MM.1S (cell line): ENCODE measurements around the gene LPCAT3.

ENCODE experiments used
- DNase-seq: peaks from one replicate; pipeline ENCODE4 v3.0.0-alpha.2; 2015
- H2AFZ ChIP-seq: fragments of 300-600 bp; sonication (generic); 2 replicates; pipeline ENCODE4 v1.6.0; 2016; ENCODE audit warnings: antibody characterized with exemption, low read length
- H3F3A ChIP-seq: fragments of 300-600 bp; sonication (generic); 2 replicates; pipeline ENCODE4 v1.6.1; 2016; ENCODE audit warnings: mild to moderate bottlenecking, antibody characterized with exemption, low read length, moderate library complexity, mixed read lengths; ENCODE audit not compliant: insufficient read depth
- H3K27ac ChIP-seq: fragments of 300-600 bp; sonication (generic); 2 replicates; pipeline ENCODE4 v1.5.1; 2016; ENCODE audit warnings: mild to moderate bottlenecking, low read length
- H3K27me3 ChIP-seq: fragments of 300-600 bp; sonication (generic); replicated peaks from 2 replicates; pipeline ENCODE4 v1.6.0; 2016; ENCODE audit warnings: low read length; ENCODE audit not compliant: insufficient read depth
- H3K36me3 ChIP-seq: fragments of 300-600 bp; sonication (generic); replicated peaks from 2 replicates; pipeline ENCODE4 v1.6.1; 2016; ENCODE audit warnings: mild to moderate bottlenecking, low read length, mixed read lengths; ENCODE audit not compliant: insufficient read depth
- H3K4me1 ChIP-seq: fragments of 300-600 bp; sonication (generic); 2 replicates; pipeline ENCODE4 v1.6.1; 2016; ENCODE audit warnings: low read length, mixed read lengths
- H3K4me2 ChIP-seq: fragments of 300-600 bp; sonication (generic); 2 replicates; pipeline ENCODE4 v1.6.0; 2016; ENCODE audit warnings: low read depth, low read length
- H3K4me3 ChIP-seq: fragments of 300-600 bp; sonication (generic); 2 replicates; pipeline ENCODE4 v1.5.1; 2016; ENCODE audit warnings: low read length, mixed read lengths
- H3K79me2 ChIP-seq: fragments of 300-600 bp; sonication (generic); 2 replicates; pipeline ENCODE4 v1.6.1; 2016; ENCODE audit warnings: mixed run types, low read length, mixed read lengths
- H3K9ac ChIP-seq: fragments of 300-600 bp; sonication (generic); 2 replicates; pipeline ENCODE4 v1.6.1; 2016; ENCODE audit warnings: low read length, mixed read lengths
- H3K9me2 ChIP-seq: fragments of 300-600 bp; sonication (generic); replicated peaks from 2 replicates; pipeline ENCODE4 v1.6.1; 2016; ENCODE audit warnings: mild to moderate bottlenecking, low read length, mixed read lengths; ENCODE audit not compliant: insufficient read depth
- H3K9me3 ChIP-seq: fragments of 300-600 bp; sonication (generic); replicated peaks from 2 replicates; pipeline ENCODE4 v1.6.1; 2016; ENCODE audit warnings: mild to moderate bottlenecking, low read length, mixed read lengths; ENCODE audit not compliant: insufficient read depth
- H4K20me1 ChIP-seq: fragments of 300-600 bp; sonication (generic); 2 replicates; pipeline ENCODE4 v1.6.1; 2016; ENCODE audit warnings: mild to moderate bottlenecking, low read length, moderate library complexity, mixed read lengths; ENCODE audit not compliant: insufficient read depth
- EZH2 ChIP-seq: fragments of 300-600 bp; sonication (generic); optimal IDR thresholded peaks from 2 replicates; pipeline ENCODE3; 2017; ENCODE audit warnings: low read depth, mild to moderate bottlenecking, antibody characterized with exemption, low read length, mixed read lengths
- EZH2phosphoT487 ChIP-seq: fragments of 300-600 bp; sonication (generic); IDR thresholded peaks from 2 replicates; pipeline ENCODE4 v1.6.1; 2018; ENCODE audit warnings: antibody characterized with exemption, low read length
- TF ChIP-seq, protein P1 (sequence below): fragments of 300-600 bp; sonication (generic); IDR thresholded peaks from 2 replicates; pipeline ENCODE4 v1.5.1; 2016; ENCODE audit warnings: antibody characterized with exemption, low read length, mixed read lengths

The LPCAT3 gene

DNA sequence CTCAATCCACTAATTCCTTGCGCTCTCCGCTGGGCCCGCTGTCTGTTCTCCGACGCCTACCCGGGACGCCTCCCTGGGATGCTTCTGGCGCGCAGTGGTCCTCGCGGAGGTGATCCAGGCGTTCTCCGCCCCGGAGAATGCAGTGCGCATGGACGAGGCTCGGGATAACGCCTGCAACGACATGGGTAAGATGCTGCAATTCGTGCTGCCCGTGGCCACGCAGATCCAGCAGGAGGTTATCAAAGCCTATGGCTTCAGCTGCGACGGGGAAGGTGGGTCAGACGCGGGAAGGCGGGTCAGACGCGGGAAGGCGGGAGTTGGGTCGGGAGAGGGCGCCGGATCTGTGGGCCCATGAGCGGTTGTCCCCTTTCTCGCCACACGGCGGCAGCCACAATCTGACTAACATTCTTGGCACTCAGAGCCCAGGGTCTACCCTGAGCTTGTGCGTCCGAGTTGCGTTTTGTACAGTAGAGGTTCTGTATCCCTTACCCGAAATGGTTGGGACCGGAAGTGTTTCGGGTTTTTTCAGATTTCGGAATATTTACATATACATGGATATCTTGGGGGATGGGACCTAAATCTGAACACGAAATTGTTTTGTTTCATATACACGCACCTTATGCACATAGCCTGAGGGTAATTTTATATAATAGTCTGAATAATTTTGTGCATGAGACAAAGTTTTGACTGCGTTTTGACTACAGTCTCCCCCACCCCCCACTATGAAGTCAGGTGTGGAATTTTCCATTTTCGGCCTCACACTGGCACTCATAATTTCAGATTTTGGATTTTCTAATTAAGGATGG, 73.7 kb downstream of the LPCAT3 start:
- peak overlapping the region; percentile 90 for H3K4me3 ChIP-seq
- H2AFZ ChIP-seq = peak overlapping the region; percentile 47; the same call in 1 of the 2 replicates
- TF ChIP-seq, protein P1, sequence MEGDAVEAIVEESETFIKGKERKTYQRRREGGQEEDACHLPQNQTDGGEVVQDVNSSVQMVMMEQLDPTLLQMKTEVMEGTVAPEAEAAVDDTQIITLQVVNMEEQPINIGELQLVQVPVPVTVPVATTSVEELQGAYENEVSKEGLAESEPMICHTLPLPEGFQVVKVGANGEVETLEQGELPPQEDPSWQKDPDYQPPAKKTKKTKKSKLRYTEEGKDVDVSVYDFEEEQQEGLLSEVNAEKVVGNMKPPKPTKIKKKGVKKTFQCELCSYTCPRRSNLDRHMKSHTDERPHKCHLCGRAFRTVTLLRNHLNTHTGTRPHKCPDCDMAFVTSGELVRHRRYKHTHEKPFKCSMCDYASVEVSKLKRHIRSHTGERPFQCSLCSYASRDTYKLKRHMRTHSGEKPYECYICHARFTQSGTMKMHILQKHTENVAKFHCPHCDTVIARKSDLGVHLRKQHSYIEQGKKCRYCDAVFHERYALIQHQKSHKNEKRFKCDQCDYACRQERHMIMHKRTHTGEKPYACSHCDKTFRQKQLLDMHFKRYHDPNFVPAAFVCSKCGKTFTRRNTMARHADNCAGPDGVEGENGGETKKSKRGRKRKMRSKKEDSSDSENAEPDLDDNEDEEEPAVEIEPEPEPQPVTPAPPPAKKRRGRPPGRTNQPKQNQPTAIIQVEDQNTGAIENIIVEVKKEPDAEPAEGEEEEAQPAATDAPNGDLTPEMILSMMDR = peak; percentile 92
- TF ChIP-seq EZH2phosphoT487 (no peak), EZH2 (no peak)
- H3K9me2 ChIP-seq = no peaks in the 10 kb centered on the region
- peak overlapping the region; percentile 84 for H3K4me2 ChIP-seq
- H3K27ac ChIP-seq = peak overlapping the region; percentile 93
- H3K4me1 ChIP-seq = peaks cover 24% of the 10 kb centered on the region
- no peaks in the 10 kb centered on the region for H3K9me3 ChIP-seq
- peaks cover 9% of the 10 kb centered on the region; the same call in 1 of the 2 replicates for H3K79me2 ChIP-seq
- no peaks in the 10 kb centered on the region for H3K27me3 ChIP-seq
- H3K9ac ChIP-seq = peak overlapping the region; percentile 87
- no peaks in the 10 kb centered on the region for H4K20me1 ChIP-seq
- H3F3A ChIP-seq = peaks cover 56% of the 10 kb centered on the region
- no peaks in the 10 kb centered on the region for H3K36me3 ChIP-seq
- DNase-seq = peak; percentile 92

DNA sequence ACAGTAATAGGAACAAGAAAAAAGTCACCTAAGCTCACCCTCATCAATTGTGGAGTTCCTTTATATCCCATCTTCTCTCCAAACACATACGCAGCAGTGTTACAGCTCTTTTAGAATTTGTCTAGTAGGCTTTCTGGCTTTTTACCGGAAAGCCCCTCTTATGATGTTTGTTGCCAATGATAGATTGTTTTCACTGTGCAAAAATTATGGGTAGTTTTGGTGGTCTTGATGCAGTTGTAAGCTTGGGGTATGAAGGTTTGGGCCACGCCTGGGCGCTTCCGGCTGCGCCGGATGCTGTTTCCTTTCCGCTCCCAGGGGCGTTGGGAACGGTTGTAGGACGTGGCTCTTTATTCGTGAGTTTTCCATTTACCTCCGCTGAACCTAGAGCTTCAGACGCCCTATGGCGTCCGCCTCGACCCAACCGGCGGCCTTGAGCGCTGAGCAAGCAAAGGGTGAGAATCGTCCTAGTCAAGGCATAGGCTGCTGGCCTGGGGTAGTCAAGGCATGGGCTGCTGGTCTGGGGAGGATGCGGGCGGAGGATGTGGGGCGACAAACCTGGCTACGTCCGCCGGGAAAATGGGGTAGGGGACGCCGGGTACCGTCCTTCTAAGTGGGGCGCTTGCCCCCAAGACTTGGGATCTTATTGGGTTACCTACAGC, 74.4 kb downstream of the LPCAT3 start, which contains the start of the genes C12orf57 and RNU7-1:
Gene C12orf57, plus strand, starts transcription at position 301 of the 659 bp plus-strand sequence. Its CDS starts 100 bp downstream, at position 401.
Gene RNU7-1, plus strand, starts transcription at position 95 of the 659 bp plus-strand sequence.
- H3K79me2 ChIP-seq = peaks cover 9% of the 10 kb centered on the region; the same call in 1 of the 2 replicates
- peak within 1 kb of the TSS; percentile 87 for H3K9ac ChIP-seq
- TF ChIP-seq EZH2 (no peak), EZH2phosphoT487 (no peak)
- no peaks in the 10 kb centered on the region for H3K9me2 ChIP-seq
- H3K27me3 ChIP-seq = no peaks in the 10 kb centered on the region
- peak within 1 kb of the TSS; percentile 93 for H3K27ac ChIP-seq
- H3K4me2 ChIP-seq = peak within 1 kb of the TSS; percentile 84
- DNase-seq = peak; percentile 87
- H3K4me1 ChIP-seq = peaks cover 17% of the 10 kb centered on the region
- no peaks in the 10 kb centered on the region for H3K36me3 ChIP-seq
- peaks cover 48% of the 10 kb centered on the region for H3F3A ChIP-seq
- H4K20me1 ChIP-seq = no peaks in the 10 kb centered on the region
- no peaks in the 10 kb centered on the region for H3K9me3 ChIP-seq
- H3K4me3 ChIP-seq = peak within 1 kb of the TSS; percentile 90
- H2AFZ ChIP-seq = peak within 1 kb of the TSS; percentile 47; the same call in 1 of the 2 replicates

DNA sequence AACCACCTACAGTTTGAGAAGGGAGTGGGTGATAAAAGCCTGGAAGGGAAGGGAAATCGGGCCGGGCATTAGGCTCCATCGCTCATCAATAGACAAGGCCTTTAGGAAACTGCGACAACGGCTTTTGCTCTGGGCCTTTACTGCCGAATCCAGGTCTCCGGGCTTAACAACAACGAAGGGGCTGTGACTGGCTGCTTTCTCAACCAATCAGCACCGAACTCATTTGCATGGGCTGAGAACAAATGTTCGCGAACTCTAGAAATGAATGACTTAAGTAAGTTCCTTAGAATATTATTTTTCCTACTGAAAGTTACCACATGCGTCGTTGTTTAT, 74.9 kb downstream of the LPCAT3 start:
- Histone ChIP-seq H3F3A (peaks cover 47% of the 10 kb centered on the region), H2AFZ (no peak overlapping the region), H4K20me1 (no peaks in the 10 kb centered on the region), H3K4me3 (peak overlapping the region; percentile 90), H3K9me2 (no peaks in the 10 kb centered on the region), H3K9me3 (no peaks in the 10 kb centered on the region), H3K9ac (peak overlapping the region; percentile 87), H3K4me2 (peak overlapping the region; percentile 84), H3K27ac (peak overlapping the region; percentile 93), H3K36me3 (no peaks in the 10 kb centered on the region), H3K79me2 (peaks cover 14% of the 10 kb centered on the region), H3K27me3 (no peaks in the 10 kb centered on the region), H3K4me1 (peaks cover 15% of the 10 kb centered on the region)
- DNase-seq = peak; percentile 94
- no peak for TF ChIP-seq EZH2phosphoT487
- TF ChIP-seq, protein P1 = no peak
- no peak for TF ChIP-seq EZH2
